ENCODE data around the gene ST6GALNAC1. TPM values are rescaled to one million over a fixed set of nuclear protein-coding genes. Genes with fewer than 3 reads are reported as not detected.

The ST6GALNAC1 gene
- total and polyA plus RNA-seq, 2 of the 13 experiments (the other 11 are each of a cell fraction or from before 2014, with no cell fraction given): not detected

DNA sequence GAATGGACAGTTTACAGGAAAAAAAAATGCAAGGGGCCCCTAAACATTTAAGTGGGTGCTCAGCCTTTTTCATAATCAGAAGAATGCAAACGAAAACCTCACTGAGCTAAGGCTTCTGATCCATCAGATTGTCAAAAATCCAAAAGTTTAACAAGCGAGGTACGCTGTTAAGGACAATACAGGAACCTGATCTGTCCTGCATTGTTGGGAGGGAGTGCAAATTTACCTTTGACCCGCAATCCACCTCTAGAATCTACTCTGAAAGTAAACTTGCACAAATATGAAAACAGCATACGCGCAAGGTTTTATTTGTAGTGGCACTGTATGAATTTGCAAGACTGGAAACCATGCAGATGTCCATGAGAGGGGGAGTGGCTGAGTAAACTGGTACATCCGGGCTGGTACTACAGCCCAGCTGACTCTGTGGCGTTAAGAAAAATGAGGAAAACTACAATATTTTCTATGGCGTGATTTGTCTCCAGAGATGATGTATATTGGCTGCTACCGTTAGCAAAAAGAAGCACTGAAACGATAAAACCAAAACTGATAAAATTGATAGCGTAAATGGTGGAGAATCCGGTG, 28.8 kb upstream of the ST6GALNAC1 start (continued):
- TF ChIP-seq SRSF9 (IDR thresholded peaks at IDR 0.05; ENCODE audit: borderline replicate concordance, insufficient read depth, low read depth, low read length, poor library complexity, severe bottlenecking) (no peak), ZNF274 (CRISPR knock-in tag; IDR thresholded peaks at IDR 0.05) (no peak; the same call in 1 of the 2 replicates), RCOR2 (CRISPR knock-in tag; IDR thresholded peaks at IDR 0.05) (0 out of 2 replicates have a peak, but pooled peaks have one; percentile 40), GFI1 (CRISPR knock-in tag; IDR thresholded peaks at IDR 0.05; ENCODE audit: borderline replicate concordance) (peak; percentile 30; the same call in 1 of the 2 replicates), THYN1 (CRISPR knock-in tag; IDR thresholded peaks at IDR 0.05; ENCODE audit: borderline replicate concordance, low read depth) (peak; percentile 60; the same call in 1 of the 2 replicates), HIVEP1 (CRISPR knock-in tag; IDR thresholded peaks at IDR 0.05) (no peak), ZNF709 (CRISPR knock-in tag; IDR thresholded peaks at IDR 0.05) (no peak), ZNF605 (CRISPR knock-in tag; IDR thresholded peaks at IDR 0.05) (0 out of 2 replicates have a peak, but pooled peaks have one; percentile 55), ZNF720 (CRISPR knock-in tag; IDR thresholded peaks at IDR 0.05) (no peak), NR2F1 (CRISPR knock-in tag; IDR thresholded peaks at IDR 0.05) (no peak), MAFG (CRISPR knock-in tag; IDR thresholded peaks at IDR 0.05) (no peak), RXRB (CRISPR knock-in tag; IDR thresholded peaks at IDR 0.05; ENCODE audit: borderline replicate concordance) (peak; percentile 81), RFX1 (IDR thresholded peaks at IDR 0.05) (no peak), ZNF652 (CRISPR knock-in tag; IDR thresholded peaks at IDR 0.05; ENCODE audit: borderline replicate concordance, low read depth) (no peak), HNRNPUL1 (IDR thresholded peaks at IDR 0.05; ENCODE audit: low read depth, low read length) (no peak)
- TF ChIP-seq, protein P1, sequence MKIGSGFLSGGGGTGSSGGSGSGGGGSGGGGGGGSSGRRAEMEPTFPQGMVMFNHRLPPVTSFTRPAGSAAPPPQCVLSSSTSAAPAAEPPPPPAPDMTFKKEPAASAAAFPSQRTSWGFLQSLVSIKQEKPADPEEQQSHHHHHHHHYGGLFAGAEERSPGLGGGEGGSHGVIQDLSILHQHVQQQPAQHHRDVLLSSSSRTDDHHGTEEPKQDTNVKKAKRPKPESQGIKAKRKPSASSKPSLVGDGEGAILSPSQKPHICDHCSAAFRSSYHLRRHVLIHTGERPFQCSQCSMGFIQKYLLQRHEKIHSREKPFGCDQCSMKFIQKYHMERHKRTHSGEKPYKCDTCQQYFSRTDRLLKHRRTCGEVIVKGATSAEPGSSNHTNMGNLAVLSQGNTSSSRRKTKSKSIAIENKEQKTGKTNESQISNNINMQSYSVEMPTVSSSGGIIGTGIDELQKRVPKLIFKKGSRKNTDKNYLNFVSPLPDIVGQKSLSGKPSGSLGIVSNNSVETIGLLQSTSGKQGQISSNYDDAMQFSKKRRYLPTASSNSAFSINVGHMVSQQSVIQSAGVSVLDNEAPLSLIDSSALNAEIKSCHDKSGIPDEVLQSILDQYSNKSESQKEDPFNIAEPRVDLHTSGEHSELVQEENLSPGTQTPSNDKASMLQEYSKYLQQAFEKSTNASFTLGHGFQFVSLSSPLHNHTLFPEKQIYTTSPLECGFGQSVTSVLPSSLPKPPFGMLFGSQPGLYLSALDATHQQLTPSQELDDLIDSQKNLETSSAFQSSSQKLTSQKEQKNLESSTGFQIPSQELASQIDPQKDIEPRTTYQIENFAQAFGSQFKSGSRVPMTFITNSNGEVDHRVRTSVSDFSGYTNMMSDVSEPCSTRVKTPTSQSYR (CRISPR knock-in tag; IDR thresholded peaks at IDR 0.05; ENCODE audit: borderline replicate concordance): peak; percentile 48; the same call in 1 of the 2 replicates
- TF ChIP-seq, protein P2, sequence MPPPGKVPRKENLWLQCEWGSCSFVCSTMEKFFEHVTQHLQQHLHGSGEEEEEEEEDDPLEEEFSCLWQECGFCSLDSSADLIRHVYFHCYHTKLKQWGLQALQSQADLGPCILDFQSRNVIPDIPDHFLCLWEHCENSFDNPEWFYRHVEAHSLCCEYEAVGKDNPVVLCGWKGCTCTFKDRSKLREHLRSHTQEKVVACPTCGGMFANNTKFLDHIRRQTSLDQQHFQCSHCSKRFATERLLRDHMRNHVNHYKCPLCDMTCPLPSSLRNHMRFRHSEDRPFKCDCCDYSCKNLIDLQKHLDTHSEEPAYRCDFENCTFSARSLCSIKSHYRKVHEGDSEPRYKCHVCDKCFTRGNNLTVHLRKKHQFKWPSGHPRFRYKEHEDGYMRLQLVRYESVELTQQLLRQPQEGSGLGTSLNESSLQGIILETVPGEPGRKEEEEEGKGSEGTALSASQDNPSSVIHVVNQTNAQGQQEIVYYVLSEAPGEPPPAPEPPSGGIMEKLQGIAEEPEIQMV (CRISPR knock-in tag; IDR thresholded peaks at IDR 0.05; ENCODE audit: low read depth): no peak
- TF ChIP-seq, protein P3, sequence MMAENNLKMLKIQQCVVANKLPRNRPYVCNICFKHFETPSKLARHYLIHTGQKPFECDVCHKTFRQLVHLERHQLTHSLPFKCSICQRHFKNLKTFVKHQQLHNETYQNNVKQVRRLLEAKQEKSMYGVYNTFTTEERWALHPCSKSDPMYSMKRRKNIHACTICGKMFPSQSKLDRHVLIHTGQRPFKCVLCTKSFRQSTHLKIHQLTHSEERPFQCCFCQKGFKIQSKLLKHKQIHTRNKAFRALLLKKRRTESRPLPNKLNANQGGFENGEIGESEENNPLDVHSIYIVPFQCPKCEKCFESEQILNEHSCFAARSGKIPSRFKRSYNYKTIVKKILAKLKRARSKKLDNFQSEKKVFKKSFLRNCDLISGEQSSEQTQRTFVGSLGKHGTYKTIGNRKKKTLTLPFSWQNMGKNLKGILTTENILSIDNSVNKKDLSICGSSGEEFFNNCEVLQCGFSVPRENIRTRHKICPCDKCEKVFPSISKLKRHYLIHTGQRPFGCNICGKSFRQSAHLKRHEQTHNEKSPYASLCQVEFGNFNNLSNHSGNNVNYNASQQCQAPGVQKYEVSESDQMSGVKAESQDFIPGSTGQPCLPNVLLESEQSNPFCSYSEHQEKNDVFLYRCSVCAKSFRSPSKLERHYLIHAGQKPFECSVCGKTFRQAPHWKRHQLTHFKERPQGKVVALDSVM (CRISPR knock-in tag; IDR thresholded peaks at IDR 0.05): no peak
- TF ChIP-seq, protein P4, sequence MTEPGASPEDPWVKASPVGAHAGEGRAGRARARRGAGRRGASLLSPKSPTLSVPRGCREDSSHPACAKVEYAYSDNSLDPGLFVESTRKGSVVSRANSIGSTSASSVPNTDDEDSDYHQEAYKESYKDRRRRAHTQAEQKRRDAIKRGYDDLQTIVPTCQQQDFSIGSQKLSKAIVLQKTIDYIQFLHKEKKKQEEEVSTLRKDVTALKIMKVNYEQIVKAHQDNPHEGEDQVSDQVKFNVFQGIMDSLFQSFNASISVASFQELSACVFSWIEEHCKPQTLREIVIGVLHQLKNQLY (CRISPR knock-in tag; IDR thresholded peaks at IDR 0.05): no peak; the same call in none of the 2 replicates
- TF ChIP-seq, protein P5, sequence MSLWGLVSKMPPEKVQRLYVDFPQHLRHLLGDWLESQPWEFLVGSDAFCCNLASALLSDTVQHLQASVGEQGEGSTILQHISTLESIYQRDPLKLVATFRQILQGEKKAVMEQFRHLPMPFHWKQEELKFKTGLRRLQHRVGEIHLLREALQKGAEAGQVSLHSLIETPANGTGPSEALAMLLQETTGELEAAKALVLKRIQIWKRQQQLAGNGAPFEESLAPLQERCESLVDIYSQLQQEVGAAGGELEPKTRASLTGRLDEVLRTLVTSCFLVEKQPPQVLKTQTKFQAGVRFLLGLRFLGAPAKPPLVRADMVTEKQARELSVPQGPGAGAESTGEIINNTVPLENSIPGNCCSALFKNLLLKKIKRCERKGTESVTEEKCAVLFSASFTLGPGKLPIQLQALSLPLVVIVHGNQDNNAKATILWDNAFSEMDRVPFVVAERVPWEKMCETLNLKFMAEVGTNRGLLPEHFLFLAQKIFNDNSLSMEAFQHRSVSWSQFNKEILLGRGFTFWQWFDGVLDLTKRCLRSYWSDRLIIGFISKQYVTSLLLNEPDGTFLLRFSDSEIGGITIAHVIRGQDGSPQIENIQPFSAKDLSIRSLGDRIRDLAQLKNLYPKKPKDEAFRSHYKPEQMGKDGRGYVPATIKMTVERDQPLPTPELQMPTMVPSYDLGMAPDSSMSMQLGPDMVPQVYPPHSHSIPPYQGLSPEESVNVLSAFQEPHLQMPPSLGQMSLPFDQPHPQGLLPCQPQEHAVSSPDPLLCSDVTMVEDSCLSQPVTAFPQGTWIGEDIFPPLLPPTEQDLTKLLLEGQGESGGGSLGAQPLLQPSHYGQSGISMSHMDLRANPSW (CRISPR knock-in tag; IDR thresholded peaks at IDR 0.05; ENCODE audit: borderline replicate concordance): 0 out of 2 replicates have a peak, but pooled peaks have one; percentile 67

All from HepG2 (cell line).